CD1c-positive myeloid dendritic cell (primary cell): ENCODE measurements around the gene PARP9.
"Not testable (repeated sequence)": the region's sequence is repeated elsewhere in the genome, so short reads cannot be mapped to it uniquely, and the experiment has no call there.

Source experiments
- DNase-seq: peaks from one replicate; pipeline ENCODE4 v3.0.0-alpha.2; 2016; ENCODE audit errors: extremely low spot score

PARP9 gene

GRCh38 chr3:122520861-122521260, 43.2 kb downstream of the PARP9 start:
- DNase-seq = no peak

- no peak for DNase-seq
Observed at GRCh38 chr3:122519693-122520092, 44.4 kb downstream of the PARP9 start.

- DNase-seq = no peak
Observed at GRCh38 chr3:122516846-122517360, 47.2 kb downstream of the PARP9 start.

GRCh38 chr3:122515870-122516269, 48.2 kb downstream of the PARP9 start:
- DNase-seq = no peak

GRCh38 chr3:122515020-122515468, 49.1 kb downstream of the PARP9 start:
- DNase-seq = no peak

GRCh38 chr3:122514123-122515019, 49.7 kb downstream of the PARP9 start, which contains the start of gene KPNA1:
Gene KPNA1, minus strand, starts transcription at chr3:122514939. Its CDS starts 18,374 bp downstream, at chr3:122496565.
- peak; percentile 95 for DNase-seq

- no peak for DNase-seq
Observed at GRCh38 chr3:122513386-122514122, 50.5 kb downstream of the PARP9 start.

GRCh38 chr3:122512284-122512683, 51.8 kb downstream of the PARP9 start:
- DNase-seq = no peak

GRCh38 chr3:122510878-122511535, 53.1 kb downstream of the PARP9 start:
- no peak for DNase-seq

- not testable (repeated sequence) for DNase-seq
Observed at GRCh38 chr3:122508944-122509343, 55.2 kb downstream of the PARP9 start.

GRCh38 chr3:122508135-122508914, 55.8 kb downstream of the PARP9 start:
- DNase-seq = no peak

- no peak for DNase-seq
Observed at GRCh38 chr3:122506450-122506849, 57.6 kb downstream of the PARP9 start.

GRCh38 chr3:122505676-122506075, 58.4 kb downstream of the PARP9 start:
- DNase-seq = no peak

- no peak for DNase-seq
Observed at GRCh38 chr3:122502941-122503340, 61.2 kb downstream of the PARP9 start.

GRCh38 chr3:122502139-122502538, 62.0 kb downstream of the PARP9 start:
- no peak for DNase-seq

GRCh38 chr3:122500964-122501363, 63.1 kb downstream of the PARP9 start:
- DNase-seq = not testable (repeated sequence)

GRCh38 chr3:122498152-122498551, 65.9 kb downstream of the PARP9 start:
- no peak for DNase-seq

GRCh38 chr3:122497425-122497824, 66.7 kb downstream of the PARP9 start:
- DNase-seq = peak; percentile 81

GRCh38 chr3:122496508-122496907, 67.6 kb downstream of the PARP9 start:
- no peak for DNase-seq

- DNase-seq = no peak
Observed at GRCh38 chr3:122493296-122493695, 70.8 kb downstream of the PARP9 start.
